ENCODE measurements around the gene ASB18.

Gene ASB18

GRCh38 chr2:236157815-236158498 is 106.2 kb downstream of the ASB18 start:
- no peaks in the 10 kb centered on the region for H3K9me3 ChIP-seq (ENCODE audit: control insufficient read depth, low read length)
- H3K36me3 ChIP-seq (ENCODE audit: control insufficient read depth, insufficient read depth, low read length), result no peaks in the 10 kb centered on the region
- peaks cover 90% of the 10 kb centered on the region for H3K27me3 ChIP-seq (ENCODE audit: control insufficient read depth, insufficient read depth, low read length, poor library complexity, severe bottlenecking)
- H3K27ac ChIP-seq (ENCODE audit: insufficient read depth, low read depth, low read length, poor library complexity, severe bottlenecking), result no peak overlapping the region
- no peak overlapping the region for H3K4me3 ChIP-seq (ENCODE audit: insufficient read depth, low read depth, low read length)
- 92 to 95% methylated on average over 9 to 10 of the region's 10 CpGs for WGBS, 2 experiments
- H3K4me1 ChIP-seq (ENCODE audit: control insufficient read depth, insufficient read depth, low read length), result peaks cover 19% of the 10 kb centered on the region

GRCh38 chr2:236157366-236157765 is 106.8 kb downstream of the ASB18 start:
- H3K4me3 ChIP-seq (ENCODE audit: insufficient read depth, low read depth, low read length), result no peak overlapping the region
- H3K9me3 ChIP-seq (ENCODE audit: control insufficient read depth, low read length), result no peaks in the 10 kb centered on the region
- 93 to 95% methylated on average over 5 to 6 of the region's 6 CpGs for WGBS, 2 experiments
- no peaks in the 10 kb centered on the region for H3K36me3 ChIP-seq (ENCODE audit: control insufficient read depth, insufficient read depth, low read length)
- H3K4me1 ChIP-seq (ENCODE audit: control insufficient read depth, insufficient read depth, low read length), result peaks cover 19% of the 10 kb centered on the region
- H3K27ac ChIP-seq (ENCODE audit: insufficient read depth, low read depth, low read length, poor library complexity, severe bottlenecking), result no peak overlapping the region
- peaks cover 84% of the 10 kb centered on the region for H3K27me3 ChIP-seq (ENCODE audit: control insufficient read depth, insufficient read depth, low read length, poor library complexity, severe bottlenecking)

GRCh38 chr2:236156860-236157194 is 107.4 kb downstream of the ASB18 start:
- Histone ChIP-seq H3K27me3 (ENCODE audit: control insufficient read depth, insufficient read depth, low read length, poor library complexity, severe bottlenecking) (peaks cover 79% of the 10 kb centered on the region), H3K36me3 (ENCODE audit: control insufficient read depth, insufficient read depth, low read length) (no peaks in the 10 kb centered on the region), H3K27ac (ENCODE audit: insufficient read depth, low read depth, low read length, poor library complexity, severe bottlenecking) (no peak overlapping the region), H3K4me3 (ENCODE audit: insufficient read depth, low read depth, low read length) (no peak overlapping the region), H3K9me3 (ENCODE audit: control insufficient read depth, low read length) (no peaks in the 10 kb centered on the region), H3K4me1 (ENCODE audit: control insufficient read depth, insufficient read depth, low read length) (peaks cover 19% of the 10 kb centered on the region)
- 83 to 89% methylated on average over 6 of the region's 7 CpGs for WGBS, 2 experiments

GRCh38 chr2:236156095-236156859 is 107.9 kb downstream of the ASB18 start:
- no peaks in the 10 kb centered on the region for H3K36me3 ChIP-seq (ENCODE audit: control insufficient read depth, insufficient read depth, low read length)
- WGBS, 2 experiments, result 91 to 94% methylated on average over 16 of the region's 16 CpGs
- H3K27me3 ChIP-seq (ENCODE audit: control insufficient read depth, insufficient read depth, low read length, poor library complexity, severe bottlenecking), result peaks cover 73% of the 10 kb centered on the region
- H3K9me3 ChIP-seq (ENCODE audit: control insufficient read depth, low read length), result no peaks in the 10 kb centered on the region
- H3K4me1 ChIP-seq (ENCODE audit: control insufficient read depth, insufficient read depth, low read length), result peaks cover 19% of the 10 kb centered on the region
- H3K4me3 ChIP-seq (ENCODE audit: insufficient read depth, low read depth, low read length), result no peak overlapping the region
- H3K27ac ChIP-seq (ENCODE audit: insufficient read depth, low read depth, low read length, poor library complexity, severe bottlenecking), result no peak overlapping the region

- 92 to 95% methylated on average over 3 of the region's 3 CpGs for WGBS, 2 experiments
- H3K4me3 ChIP-seq (ENCODE audit: insufficient read depth, low read depth, low read length), result no peak overlapping the region
- no peak overlapping the region for H3K27ac ChIP-seq (ENCODE audit: insufficient read depth, low read depth, low read length, poor library complexity, severe bottlenecking)
- peaks cover 12% of the 10 kb centered on the region for H3K4me1 ChIP-seq (ENCODE audit: control insufficient read depth, insufficient read depth, low read length)
- H3K9me3 ChIP-seq (ENCODE audit: control insufficient read depth, low read length), result no peaks in the 10 kb centered on the region
- H3K36me3 ChIP-seq (ENCODE audit: control insufficient read depth, insufficient read depth, low read length), result no peaks in the 10 kb centered on the region
- peaks cover 65% of the 10 kb centered on the region for H3K27me3 ChIP-seq (ENCODE audit: control insufficient read depth, insufficient read depth, low read length, poor library complexity, severe bottlenecking)
These were observed 108.8 kb downstream of the ASB18 start for GRCh38 chr2:236155406-236155805.

- Histone ChIP-seq H3K4me1 (ENCODE audit: control insufficient read depth, insufficient read depth, low read length) (no peaks in the 10 kb centered on the region), H3K9me3 (ENCODE audit: control insufficient read depth, low read length) (no peaks in the 10 kb centered on the region), H3K27me3 (ENCODE audit: control insufficient read depth, insufficient read depth, low read length, poor library complexity, severe bottlenecking) (peaks cover 9% of the 10 kb centered on the region), H3K36me3 (ENCODE audit: control insufficient read depth, insufficient read depth, low read length) (no peaks in the 10 kb centered on the region), H3K4me3 (ENCODE audit: insufficient read depth, low read depth, low read length) (no peak overlapping the region), H3K27ac (ENCODE audit: insufficient read depth, low read depth, low read length, poor library complexity, severe bottlenecking) (no peak overlapping the region)
- WGBS, 2 experiments, result 93 to 94% methylated on average over 6 of the region's 7 CpGs
These were observed 117.8 kb downstream of the ASB18 start for GRCh38 chr2:236146436-236146835.

- no peak overlapping the region for H3K27ac ChIP-seq (ENCODE audit: insufficient read depth, low read depth, low read length, poor library complexity, severe bottlenecking)
- 94 to 95% methylated on average over 10 of the region's 10 CpGs for WGBS, 2 experiments
- no peak overlapping the region for H3K4me3 ChIP-seq (ENCODE audit: insufficient read depth, low read depth, low read length)
- no peaks in the 10 kb centered on the region for H3K9me3 ChIP-seq (ENCODE audit: control insufficient read depth, low read length)
- peaks cover 9% of the 10 kb centered on the region for H3K27me3 ChIP-seq (ENCODE audit: control insufficient read depth, insufficient read depth, low read length, poor library complexity, severe bottlenecking)
- no peaks in the 10 kb centered on the region for H3K4me1 ChIP-seq (ENCODE audit: control insufficient read depth, insufficient read depth, low read length)
- H3K36me3 ChIP-seq (ENCODE audit: control insufficient read depth, insufficient read depth, low read length), result no peaks in the 10 kb centered on the region
These were observed 120.4 kb downstream of the ASB18 start for GRCh38 chr2:236143811-236144210.
